ENCODE results near the gene SCNN1A.

DNA sequence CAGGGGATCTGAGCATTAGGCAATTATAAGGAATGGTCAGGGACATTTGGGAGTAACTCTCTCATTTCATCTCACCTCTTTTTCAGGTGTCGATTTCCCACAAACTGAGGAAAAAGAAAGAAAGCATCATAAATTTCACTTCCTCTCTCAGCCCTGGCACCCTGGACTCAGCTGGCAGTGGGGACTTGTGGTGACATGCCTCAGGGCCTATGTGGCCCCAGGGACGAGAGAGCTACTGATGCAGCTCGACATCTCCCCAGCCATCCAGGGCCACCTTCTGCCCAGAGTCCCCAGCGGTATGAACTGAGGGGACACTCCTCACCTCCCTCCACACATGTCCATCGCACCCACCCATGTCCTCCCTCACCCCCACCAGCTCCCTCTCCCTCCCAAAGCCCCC, 45.2 kb downstream of the SCNN1A start:
- no peak for TF ChIP-seq POLR2AphosphoS5 (IDR thresholded peaks at IDR 0.05; ENCODE audit: low read depth, low read length)
- TF ChIP-seq, protein P1, sequence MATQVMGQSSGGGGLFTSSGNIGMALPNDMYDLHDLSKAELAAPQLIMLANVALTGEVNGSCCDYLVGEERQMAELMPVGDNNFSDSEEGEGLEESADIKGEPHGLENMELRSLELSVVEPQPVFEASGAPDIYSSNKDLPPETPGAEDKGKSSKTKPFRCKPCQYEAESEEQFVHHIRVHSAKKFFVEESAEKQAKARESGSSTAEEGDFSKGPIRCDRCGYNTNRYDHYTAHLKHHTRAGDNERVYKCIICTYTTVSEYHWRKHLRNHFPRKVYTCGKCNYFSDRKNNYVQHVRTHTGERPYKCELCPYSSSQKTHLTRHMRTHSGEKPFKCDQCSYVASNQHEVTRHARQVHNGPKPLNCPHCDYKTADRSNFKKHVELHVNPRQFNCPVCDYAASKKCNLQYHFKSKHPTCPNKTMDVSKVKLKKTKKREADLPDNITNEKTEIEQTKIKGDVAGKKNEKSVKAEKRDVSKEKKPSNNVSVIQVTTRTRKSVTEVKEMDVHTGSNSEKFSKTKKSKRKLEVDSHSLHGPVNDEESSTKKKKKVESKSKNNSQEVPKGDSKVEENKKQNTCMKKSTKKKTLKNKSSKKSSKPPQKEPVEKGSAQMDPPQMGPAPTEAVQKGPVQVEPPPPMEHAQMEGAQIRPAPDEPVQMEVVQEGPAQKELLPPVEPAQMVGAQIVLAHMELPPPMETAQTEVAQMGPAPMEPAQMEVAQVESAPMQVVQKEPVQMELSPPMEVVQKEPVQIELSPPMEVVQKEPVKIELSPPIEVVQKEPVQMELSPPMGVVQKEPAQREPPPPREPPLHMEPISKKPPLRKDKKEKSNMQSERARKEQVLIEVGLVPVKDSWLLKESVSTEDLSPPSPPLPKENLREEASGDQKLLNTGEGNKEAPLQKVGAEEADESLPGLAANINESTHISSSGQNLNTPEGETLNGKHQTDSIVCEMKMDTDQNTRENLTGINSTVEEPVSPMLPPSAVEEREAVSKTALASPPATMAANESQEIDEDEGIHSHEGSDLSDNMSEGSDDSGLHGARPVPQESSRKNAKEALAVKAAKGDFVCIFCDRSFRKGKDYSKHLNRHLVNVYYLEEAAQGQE (IDR thresholded peaks at IDR 0.05; ENCODE audit: insufficient read depth in 1 of 2, low read depth in 2 of 2, low read length in 2 of 2) = no peak
- no peak for TF ChIP-seq SIN3A (IDR thresholded peaks at IDR 0.05; ENCODE audit: borderline replicate concordance, insufficient read depth, low read length)

All from PFSK-1 (cell line).